ENCODE data around the gene HOXB4.

- TF ChIP-seq CTCF (conservative IDR thresholded peaks at IDR 0.05) (no peak), EZH2 (IDR thresholded peaks at IDR 0.05; ENCODE audit: low read depth) (no peak)
Measured at GRCh38 chr17:48627118-48627597, 49.0 kb upstream of the HOXB4 start.

Data from PC-9 (cell line).